ENCODE results near the gene PRRC2B. TPM values are rescaled to one million over a fixed set of nuclear protein-coding genes. Genes with fewer than 3 reads are reported as not detected.
"Not testable (repeated sequence)": the region's sequence is repeated elsewhere in the genome, so short reads cannot be mapped to it uniquely, and the experiment has no call there.

Gene PRRC2B
- total RNA-seq, 1 donor from 2014 or later: 60.4 TPM

DNA sequence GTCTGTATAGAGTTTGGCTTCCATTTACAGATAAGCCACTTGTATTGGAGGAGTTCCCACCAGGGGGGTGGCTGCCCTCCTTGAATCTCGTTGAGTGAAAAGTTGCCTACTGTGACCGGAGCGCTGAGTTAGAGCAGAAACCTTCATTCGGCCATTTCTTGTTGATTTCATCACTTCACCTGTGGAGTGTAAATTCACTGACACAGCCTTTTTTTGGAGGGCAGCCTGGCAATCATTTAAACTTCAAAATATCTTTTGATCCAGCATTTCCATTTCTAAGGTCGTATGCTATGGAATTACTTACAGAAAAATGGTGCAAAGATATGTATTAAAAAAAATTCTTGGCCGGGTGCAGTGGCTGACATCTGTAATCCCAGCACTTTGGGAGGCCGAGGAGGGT is 40.8 kb downstream of the PRRC2B start:
- no peak for DNase-seq (ENCODE audit: low spot score)

DNA sequence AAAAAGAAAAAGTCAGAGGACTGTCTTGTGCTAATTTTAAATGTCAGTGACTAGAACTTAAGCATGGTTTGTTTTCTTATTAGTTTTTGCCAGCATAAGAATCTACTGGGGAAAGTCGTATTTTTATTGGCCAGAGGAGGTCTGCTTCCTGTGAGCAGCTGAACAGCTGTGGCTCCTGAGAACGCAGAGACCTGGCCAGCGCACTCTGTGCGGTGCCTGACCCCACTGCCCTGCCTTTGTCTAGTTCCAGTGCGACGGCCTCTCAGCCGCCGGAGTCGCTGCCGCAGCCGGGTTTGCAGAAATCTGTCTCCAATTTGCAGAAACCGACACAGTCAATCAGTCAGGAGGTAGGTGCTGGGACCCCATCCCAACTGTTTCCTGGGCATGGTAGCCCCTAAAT is 42.5 kb downstream of the PRRC2B start:
- DNase-seq (ENCODE audit: low spot score): no peak

DNA sequence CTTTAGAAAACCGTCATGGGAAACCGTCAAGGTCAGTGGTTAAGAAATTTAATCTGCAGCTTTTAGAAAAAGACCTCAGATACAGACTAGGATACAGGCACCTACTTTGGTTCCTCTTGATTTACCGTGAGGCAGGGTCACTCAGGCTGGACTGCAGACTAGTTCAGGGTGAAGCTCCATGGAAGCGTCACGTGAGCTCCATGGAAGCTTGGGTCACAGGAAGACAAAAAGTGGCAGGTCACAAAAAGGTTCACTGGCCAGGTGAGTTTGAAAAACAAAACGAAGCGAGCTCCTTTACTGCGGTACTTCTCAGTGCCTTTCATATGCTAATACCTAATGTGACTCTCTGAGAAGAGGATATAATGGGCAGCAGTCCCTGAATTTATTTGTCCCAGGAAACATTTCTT is 43.0 kb downstream of the PRRC2B start:
- no peak for DNase-seq (ENCODE audit: low spot score)

DNA sequence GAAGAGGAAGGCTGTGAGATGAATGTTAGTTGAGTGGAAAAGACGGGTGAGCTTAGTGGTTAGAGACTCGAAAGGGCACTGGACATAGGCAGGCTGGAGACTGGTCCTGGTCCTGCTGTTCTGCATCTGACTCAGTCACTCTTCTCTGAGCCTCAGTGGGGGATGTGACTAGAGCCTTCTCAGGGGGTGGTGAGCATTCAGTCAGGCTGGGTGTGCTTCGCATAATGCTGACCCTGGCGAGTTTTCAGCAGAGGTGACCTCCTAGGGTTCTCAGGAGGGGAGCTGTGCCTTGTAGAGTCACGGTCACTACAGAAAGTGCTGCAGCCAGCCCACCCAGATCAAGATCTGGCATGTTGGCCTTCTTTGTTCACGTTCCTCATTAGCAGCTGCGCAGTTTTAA is 44.3 kb downstream of the PRRC2B start:
- no peak for DNase-seq (ENCODE audit: low spot score)

DNA sequence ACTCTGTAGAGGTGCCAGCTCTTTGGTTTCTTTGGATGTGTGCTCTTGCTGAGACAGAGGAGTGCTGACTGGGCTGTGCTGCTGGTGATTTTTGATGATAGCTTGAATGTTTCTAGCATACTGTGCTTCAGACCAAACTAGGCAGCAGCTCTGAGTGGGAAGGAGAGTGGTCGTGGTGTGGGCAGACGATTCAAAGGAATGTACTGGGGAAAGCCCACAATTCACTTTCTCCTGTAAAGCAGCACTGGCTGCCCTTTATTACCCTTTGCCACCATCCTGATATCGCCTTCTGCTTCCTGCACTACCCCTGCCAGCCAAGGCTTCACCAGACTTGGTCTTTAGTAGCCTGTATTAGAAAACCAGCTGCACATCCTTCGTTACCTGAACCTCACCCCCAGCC is 45.3 kb downstream of the PRRC2B start:
- DNase-seq (ENCODE audit: low spot score): no peak

DNA sequence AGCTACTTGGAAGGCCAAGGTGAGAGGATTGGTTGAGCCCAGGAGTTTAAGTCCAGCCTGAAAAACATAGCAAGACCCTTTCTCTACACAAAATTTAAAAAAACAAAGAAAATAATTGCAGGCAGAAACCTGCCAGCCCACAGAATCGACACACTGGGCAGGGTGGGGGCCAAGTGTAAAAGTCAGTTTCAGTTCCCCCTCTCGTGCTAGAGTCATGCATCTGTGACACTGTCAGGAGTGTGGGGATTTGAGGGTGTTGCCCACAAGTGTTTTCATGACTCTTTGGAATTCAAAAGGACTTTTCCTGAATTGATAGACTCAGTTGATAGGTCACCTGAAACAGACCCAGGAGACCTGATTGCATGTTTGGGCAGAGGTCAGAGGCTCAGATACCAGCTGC is 47.6 kb downstream of the PRRC2B start:
- DNase-seq (ENCODE audit: low spot score): no peak

DNA sequence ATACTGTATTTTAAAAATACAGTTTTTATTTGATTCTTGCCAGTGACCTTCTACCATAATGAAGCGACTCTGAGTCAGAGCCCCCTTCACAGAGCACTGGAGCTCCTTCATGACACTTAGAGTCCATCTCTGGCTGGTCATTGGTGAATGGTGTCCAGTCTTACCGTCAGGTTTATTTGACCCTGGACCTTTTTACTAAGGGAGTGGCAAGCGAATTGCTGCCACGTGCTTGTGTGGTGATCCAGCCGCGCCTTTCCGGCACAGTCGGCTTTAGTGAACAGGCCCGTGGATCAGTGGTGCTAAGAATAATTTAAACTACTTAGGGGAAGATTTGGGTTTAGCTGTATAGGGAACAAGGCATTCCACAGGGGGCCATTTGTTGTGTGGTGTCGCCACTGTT is 48.5 kb downstream of the PRRC2B start:
- DNase-seq (ENCODE audit: low spot score): no peak

DNA sequence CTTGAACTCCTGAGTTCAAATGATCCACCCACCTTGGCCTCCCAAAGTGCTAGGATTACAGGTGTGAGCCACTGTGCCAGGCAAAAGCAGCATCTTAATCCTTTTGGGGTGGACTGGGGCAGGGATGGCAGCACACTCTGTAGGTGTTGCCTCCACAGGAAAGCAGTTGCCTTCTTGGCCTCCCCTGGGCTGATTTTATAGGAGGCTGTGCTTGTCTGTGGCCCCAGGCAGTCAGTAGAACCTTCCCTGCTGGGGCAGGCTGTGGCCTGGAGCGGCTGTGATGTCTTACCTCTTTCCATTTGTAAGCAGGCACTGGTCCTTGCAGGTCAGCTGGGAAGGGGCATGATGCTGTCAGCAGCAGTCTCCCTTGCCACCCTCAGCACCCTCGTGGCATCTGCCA is 49.8 kb downstream of the PRRC2B start:
- DNase-seq (ENCODE audit: low spot score): no peak

DNA sequence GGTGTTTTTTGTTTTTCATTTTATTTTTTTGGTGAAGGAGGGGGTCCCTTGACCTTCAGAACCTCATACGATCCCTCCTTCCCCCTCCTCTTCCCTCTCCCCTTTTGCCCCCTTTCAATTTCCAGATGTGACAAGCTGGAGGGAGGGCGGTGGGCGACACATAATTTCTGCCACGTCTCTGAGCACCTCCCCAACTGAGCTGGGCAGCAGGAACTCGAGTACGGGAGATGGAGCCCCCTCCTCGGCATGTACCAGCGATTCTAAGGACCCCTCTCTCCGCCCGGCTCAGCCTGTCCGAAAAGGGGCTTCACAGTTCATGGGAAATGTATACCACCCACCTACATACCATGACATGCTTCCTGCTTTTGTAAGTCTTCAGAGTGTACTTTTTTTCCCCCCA is 52.4 kb downstream of the PRRC2B start:
- no peak for DNase-seq (ENCODE audit: low spot score)

DNA sequence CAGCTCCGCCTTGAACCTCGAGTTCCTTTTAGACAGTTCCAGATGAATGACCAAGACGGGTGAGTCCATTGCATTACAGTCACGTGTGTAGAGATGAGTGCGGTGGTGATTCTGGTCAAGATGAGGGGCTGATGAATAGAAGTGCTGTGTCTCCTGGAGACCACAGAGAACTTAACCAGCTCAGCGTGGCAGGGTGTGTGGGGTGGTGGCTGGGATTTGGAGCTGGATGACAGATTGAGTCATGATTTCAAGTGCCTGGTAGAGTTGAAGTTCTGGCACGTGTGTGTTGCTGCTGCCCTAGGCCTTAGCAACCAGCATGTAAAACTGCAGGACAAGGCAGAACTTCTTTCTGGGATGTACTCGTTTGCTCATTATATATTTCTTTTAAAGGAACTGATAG is 53.3 kb downstream of the PRRC2B start:
- no peak for DNase-seq (ENCODE audit: low spot score)

DNA sequence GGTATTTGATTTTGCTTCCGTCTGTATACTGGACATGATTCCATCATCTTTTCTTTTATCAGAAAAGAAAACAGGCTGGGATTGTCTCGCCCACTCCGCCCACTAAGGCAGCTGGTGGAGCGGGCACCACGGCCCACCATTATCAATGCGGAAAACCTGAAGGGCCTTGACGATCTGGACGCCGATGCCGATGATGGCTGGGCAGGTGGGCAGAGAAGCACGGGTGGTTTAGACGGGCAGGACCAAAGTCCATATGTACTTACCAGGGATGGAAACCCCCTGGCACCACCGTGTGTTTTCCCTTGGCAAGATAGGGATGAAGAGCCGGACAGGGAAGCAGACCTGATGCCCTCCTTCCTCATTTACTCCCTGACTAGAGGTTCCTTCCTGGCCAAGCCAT is 53.7 kb downstream of the PRRC2B start:
- no peak for DNase-seq (ENCODE audit: low spot score)

DNA sequence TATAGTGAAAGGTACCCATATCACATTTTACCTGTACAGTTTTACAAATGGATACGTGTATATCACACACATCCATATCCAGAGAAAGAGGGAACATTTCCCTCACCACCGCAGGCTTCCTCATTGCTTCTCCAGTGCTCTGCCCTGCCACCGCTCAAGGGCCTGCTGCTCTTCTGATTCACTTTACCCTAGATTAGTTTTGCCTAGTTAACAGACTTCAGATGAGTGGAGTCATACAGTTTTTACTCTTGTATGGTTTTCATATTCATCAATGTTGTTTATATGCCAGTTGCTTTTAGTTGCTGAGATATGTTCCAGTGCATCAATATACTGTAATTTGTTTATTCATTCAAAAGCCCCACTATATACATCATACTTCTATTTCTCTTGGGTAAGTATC is 54.9 kb downstream of the PRRC2B start:
- DNase-seq (ENCODE audit: low spot score): no peak

DNA sequence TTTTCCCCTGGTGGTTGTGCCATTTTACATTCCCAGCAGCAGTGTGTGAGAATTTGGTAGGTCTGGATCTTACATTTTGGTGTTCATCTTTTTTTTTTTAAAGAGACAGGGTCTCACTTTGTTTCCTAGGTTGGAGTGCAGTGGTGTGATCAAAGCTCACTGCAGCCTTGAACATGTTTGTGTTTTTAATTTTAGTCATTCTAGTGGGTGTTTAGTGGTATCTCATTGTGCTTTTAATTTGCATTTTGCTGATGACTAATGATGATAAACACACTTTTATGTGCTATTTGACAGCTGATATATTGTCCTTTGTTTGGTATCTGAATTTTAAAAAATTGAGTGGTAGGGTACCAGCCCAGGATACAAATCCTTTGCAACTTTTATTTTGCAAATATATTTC is 55.4 kb downstream of the PRRC2B start:
- no peak for DNase-seq (ENCODE audit: low spot score)

DNA sequence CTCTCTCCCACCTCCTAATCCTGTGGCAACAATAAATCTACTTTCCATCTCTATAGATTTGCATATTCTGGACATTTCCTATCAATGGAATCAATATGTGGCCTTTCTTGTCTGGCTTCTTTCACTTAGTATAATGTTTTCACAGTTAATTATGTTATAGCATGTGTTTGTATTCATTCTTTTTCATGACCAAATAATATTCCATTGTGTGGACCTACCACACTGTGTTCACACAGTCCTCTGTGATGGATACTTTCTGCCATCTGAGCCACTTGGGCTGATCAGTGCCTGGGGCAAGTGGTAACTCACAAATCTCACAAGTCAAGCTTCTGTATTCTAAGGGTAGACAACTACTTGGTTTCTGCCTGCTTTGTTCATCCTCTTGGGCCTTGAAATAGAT is 60.1 kb downstream of the PRRC2B start:
- DNase-seq (ENCODE audit: low spot score): no peak

DNA sequence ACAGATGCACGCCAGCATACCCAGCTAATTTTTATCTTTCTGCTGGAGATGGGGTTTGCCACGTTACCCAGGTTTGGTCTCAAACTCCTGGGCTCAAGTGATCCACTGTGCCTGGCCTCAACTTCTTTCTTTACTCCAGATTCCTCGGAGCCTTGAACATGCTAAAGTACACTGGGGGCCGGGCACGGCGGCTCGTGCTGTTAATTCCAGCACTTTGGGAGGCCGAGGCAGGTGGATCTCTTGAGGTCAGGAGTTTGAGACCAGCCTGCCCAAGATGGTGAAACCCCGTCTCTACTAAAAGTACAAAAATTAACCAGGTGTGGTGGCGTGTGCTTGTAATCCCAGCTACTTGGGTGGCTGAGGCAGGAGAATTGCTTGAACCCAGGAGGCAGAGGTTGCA is 61.8 kb downstream of the PRRC2B start:
- DNase-seq (ENCODE audit: low spot score): not testable (repeated sequence)

DNA sequence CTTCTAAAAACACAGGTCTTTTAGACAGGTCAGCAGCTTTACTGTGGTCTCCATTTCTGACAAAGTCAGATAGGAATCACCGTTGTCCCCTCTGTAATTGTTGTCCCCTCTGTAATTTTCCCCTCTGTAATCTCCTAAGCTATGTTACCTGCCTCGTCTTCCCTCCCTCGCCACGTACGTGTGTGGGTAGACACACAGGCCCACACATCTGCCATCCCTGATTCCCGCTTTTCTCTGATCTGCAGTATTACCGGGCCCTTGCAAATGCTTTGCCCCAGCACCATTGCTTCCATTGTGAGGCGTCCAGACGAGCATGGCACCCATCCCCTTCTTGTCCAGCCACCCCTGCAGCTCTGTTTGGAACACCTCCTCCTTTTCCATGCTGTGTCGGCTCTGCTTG is 63.9 kb downstream of the PRRC2B start:
- no peak for DNase-seq (ENCODE audit: low spot score)

DNA sequence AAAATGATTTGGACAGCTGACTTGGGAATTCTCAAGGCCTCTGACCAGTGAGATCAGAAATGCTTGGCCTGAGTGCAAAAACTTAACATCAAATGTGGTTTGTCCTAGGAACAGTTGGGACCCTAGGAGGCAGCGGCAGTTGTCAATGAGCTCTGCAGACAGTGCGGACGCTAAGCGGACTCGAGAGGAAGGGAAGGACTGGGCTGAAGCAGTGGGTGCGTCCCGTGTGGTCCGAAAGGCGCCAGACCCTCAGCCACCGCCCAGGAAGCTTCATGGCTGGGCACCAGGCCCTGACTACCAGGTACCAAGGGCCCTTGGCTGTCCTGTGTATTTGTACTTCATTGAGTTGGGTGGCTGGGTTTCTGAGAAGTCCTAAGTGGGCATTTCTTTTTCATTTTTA is 65.2 kb downstream of the PRRC2B start:
- DNase-seq (ENCODE audit: low spot score): no peak

DNA sequence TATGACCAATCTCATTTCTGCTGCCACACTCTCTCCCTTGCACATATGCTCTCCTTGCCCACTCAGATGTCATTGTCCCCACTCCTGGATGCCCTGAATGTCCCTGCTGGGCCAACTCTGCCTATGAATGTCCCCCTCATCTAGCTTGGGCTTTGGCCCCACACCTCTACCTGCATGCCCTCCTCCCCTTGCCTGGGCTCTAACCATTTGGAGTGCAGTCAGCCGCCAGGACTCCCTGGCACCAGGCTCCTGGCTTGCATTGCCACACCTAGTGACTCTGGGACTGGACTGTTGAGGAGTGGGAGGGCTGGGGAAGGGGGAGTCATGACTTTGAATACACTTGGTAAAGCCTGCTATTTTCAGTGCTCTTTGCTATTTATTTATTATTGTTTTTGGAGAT is 67.3 kb downstream of the PRRC2B start:
- DNase-seq (ENCODE audit: low spot score): no peak

DNA sequence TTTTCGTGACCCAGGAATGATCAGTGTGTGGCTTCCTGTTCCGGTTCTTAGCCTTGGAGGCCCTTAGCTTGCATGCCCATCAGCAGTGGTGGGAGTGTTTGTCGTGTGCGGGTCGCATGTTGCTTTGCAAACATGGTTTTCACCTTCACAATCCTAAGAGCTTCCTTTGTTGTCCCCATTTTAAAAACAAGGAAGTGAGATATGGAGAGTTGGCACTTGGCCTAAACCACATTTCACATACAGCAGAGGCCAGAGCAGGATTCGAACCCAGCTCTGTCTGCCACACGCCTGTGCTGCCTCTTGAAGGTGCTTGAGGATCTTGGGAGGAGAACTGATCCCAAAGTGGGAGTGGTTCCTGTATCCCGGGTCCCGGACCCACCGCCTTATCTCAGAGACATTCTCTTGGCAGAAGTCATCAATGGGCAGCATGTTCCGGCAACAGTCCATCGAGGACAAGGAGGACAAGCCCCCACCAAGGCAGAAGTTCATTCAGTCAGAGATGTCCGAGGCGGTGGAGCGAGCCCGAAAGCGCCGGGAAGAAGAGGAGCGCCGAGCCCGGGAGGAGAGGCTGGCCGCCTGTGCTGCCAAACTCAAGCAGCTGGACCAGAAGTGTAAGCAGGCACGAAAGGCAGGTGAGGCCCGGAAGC is 70.6 kb downstream of the PRRC2B start:
- DNase-seq (ENCODE audit: low spot score): no peak

DNA sequence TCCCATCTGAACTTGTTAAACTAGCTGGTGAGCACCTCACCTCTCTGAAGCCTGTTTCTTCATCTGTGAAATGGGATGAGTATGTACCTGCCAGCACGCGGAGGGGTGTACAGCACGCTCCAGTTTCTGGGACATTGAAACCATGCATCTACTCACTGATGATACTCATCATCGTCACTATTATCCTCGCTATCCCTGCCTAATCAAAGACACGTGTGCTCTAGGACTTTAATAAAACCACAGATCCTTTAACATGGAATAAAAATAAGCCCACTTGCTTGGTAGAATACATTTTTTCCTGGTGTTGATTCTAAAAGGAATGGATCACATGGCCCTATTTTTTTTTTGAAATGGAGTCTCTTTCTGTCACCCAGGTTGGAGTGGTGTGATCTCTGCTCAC is 71.5 kb downstream of the PRRC2B start:
- DNase-seq (ENCODE audit: low spot score): no peak

DNA sequence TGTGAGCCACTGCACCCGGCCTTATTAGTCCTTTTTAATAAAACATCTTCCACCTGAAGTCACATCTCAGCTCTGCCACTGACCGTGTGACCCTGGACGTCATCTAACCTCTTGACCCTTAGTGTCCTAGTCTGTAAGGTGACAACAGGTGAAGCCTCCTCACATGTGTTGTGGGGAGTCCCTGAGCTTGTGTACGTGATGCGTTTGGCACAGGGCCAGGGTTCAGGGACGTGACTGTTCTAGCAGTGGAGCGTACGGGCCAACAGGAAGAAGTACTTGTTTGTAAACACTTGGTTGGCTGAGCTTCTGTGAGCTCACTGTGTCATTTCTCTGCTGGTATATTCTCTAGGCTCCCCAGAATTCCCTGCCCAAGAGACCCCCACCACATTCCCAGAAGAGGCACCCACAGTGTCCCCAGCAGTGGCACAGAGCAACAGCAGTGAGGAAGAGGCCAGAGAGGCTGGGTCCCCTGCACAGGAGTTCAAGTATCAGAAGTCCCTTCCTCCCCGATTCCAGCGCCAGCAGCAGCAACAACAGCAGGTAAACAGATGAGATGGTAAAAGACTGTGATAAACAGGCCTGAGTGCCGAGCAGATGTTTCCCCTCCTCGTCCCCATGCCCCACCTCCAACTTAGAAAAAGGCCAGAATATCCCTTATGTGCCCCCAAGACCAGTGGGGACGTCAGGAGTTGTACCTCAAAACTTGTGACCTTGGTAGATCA is 73.5 kb downstream of the PRRC2B start:
- no peak for DNase-seq (ENCODE audit: low spot score)

DNA sequence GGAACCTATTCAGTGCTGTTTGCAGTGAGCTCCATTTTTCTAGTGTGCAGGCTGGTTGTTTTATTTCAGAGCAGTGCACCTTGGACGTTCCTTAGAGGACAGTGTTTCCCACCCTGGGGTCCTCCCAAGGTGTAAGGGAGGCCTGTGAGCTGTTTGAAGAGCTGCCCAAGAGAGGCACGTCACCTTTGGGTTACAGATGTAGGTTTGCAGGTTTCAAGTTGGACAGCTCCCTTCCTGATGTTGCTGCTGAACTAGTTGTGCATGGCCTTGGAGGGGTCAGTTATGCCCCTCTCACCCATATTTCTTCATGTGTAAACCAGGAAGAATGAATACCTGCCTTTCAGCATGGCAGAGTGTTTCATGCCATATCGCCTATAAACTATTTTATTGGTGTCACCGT is 74.1 kb downstream of the PRRC2B start:
- DNase-seq (ENCODE audit: low spot score): no peak

DNA sequence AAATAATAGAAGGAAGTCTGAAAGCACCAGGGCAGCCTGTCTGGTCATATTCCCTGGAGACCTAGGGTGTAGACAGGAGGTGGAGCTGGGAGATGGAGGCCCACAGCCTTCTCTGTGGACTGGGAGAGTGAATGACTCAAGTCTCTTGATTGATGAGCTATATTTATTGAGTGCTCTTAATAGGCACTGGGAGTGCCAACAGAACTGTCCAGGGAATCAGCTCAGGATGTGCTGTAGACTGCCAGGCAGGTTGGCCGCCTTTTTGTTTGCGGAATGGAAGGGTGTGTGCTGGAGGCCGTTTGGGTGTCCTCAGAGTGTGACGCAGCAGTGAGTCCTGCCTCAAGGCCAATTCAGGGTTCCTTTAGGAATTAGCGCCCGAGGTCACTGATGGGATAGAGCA is 75.5 kb downstream of the PRRC2B start:
- no peak for DNase-seq (ENCODE audit: low spot score)

DNA sequence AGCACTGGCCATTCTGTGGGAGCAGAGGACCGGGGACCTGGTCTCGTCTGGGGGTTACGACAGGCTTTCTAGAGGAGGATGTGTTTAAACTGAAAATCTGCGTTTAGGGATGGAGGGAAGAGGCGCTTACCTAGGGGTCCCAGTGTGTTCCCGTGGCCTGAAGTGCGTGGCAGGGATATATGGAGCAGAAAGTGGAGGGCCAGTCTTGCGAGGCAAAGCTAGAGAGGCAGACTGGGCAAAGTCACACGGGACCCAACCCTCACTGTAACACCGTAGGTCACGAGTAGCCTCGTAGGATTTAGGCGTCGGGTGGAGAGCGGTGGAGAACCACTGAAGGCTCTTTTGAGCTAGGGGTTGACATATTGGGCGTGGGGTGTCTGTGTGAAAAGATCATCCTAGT is 76.1 kb downstream of the PRRC2B start:
- no peak for DNase-seq (ENCODE audit: low spot score)
